Vagina (tissue), 2 donors: ENCODE measurements around the gene PIAS1. TPM values are rescaled to one million over a fixed set of nuclear protein-coding genes. Genes with fewer than 3 reads are reported as not detected.

Experiments
- DNase-seq, 2 donors: peaks; one replicate each; pipeline ENCODE4 v3.0.0-alpha.2; 2017; ENCODE audit errors: extremely low spot score in 2 of 2
- H3K27ac ChIP-seq: fragments of 200-600 bp; sonication (generic); one replicate; pipeline ENCODE4 v1.5.1; 2019
- H3K27me3 ChIP-seq: fragments of 200-600 bp; sonication (generic); one replicate; pipeline ENCODE4 v1.5.1; 2019
- H3K36me3 ChIP-seq, 2 donors: fragments of 200-600 bp; sonication (generic); one replicate each; pipeline ENCODE4 v1.5.1; 2017 to 2019
- H3K4me1 ChIP-seq: fragments of 200-600 bp; sonication (generic); one replicate; pipeline ENCODE4 v1.5.1; 2019
- H3K4me3 ChIP-seq, 2 donors: fragments of 200-600 bp; sonication (generic); 1 replicate in 1 of 2; 2 replicates in 1 of 2; pipeline ENCODE4 v1.5.1; 2016 to 2019
- H3K9me3 ChIP-seq: fragments of 200-600 bp; sonication (generic); one replicate; pipeline ENCODE4 v1.5.1; 2019
- CTCF ChIP-seq, 3 experiments: fragments of 450-650 bp in 2 of 3; fragments of 200-600 bp in 1 of 3; sonication (generic) in 1 of 3; IDR thresholded peaks; one replicate each; pipeline ENCODE4 v1.5.1; 2017 to 2019; ENCODE audit warnings: antibody characterized with exemption in 3 of 3, mild to moderate bottlenecking in 2 of 3, moderate library complexity in 2 of 3
- POLR2A ChIP-seq, 2 donors: fragments of 450-650 bp; IDR thresholded peaks; one replicate each; pipeline ENCODE4 v1.6.1; 2017; ENCODE audit warnings: antibody characterized with exemption in 2 of 2, mild to moderate bottlenecking in 2 of 2, moderate library complexity in 2 of 2
- POLR2AphosphoS5 ChIP-seq, 2 donors: sonication (generic); formaldehyde crosslinking; IDR thresholded peaks; one replicate each; pipeline ENCODE4 v1.9.0; 2017; ENCODE audit warnings: antibody characterized with exemption in 2 of 2, mild to moderate bottlenecking in 2 of 2, low read depth in 1 of 2; ENCODE audit not compliant: insufficient read depth in 1 of 2
- intact Hi-C: fragments of 100-400 bp; cut with DNase I; formaldehyde crosslinking; loops from one replicate; pipeline ENCODE4 v1.15.1; 2023
- total RNA-seq: library from RNA; depleted of rRNA; stranded (reverse); fragments of >200 nt; gene quantifications from one replicate; pipeline ENCODE4 v1.2.3, GENCODE V29; 2016

Gene PIAS1
- total RNA-seq, 1 donor from 2014 or later: 88.1 TPM

- Histone ChIP-seq H3K9me3 (no peaks in the 10 kb centered on the region), H3K27ac (no peak overlapping the region), H3K27me3 (no peaks in the 10 kb centered on the region), H3K4me3 (no peak overlapping the region), H3K4me1 (peaks cover 31% of the 10 kb centered on the region), H3K36me3 (no peaks in the 10 kb centered on the region)
- intact Hi-C loops: no loop called here
- DNase-seq: no peak
- TF ChIP-seq POLR2A (IDR thresholded peaks at IDR 0.05) (no peak), CTCF (IDR thresholded peaks at IDR 0.05) (no peak), POLR2AphosphoS5 (IDR thresholded peaks at IDR 0.05; ENCODE audit: insufficient read depth in 1 of 2, low read depth in 1 of 2) (no peak)
Observed at GRCh38 chr15:68124700-68125099, 70.6 kb downstream of the PIAS1 start.

GRCh38 chr15:68126396-68126795 lies 72.3 kb downstream of the PIAS1 start:
- intact Hi-C loops: no loop called here
- Histone ChIP-seq H3K4me1 (peaks cover 34% of the 10 kb centered on the region), H3K9me3 (no peaks in the 10 kb centered on the region), H3K4me3 (no peak overlapping the region), H3K27me3 (no peaks in the 10 kb centered on the region), H3K36me3 (no peaks in the 10 kb centered on the region), H3K27ac (no peak overlapping the region)
- no peak for TF ChIP-seq POLR2AphosphoS5 (IDR thresholded peaks at IDR 0.05; ENCODE audit: insufficient read depth in 1 of 2, low read depth in 1 of 2)
- TF ChIP-seq POLR2A (IDR thresholded peaks at IDR 0.05): no peak
- TF ChIP-seq CTCF (IDR thresholded peaks at IDR 0.05): no peak
- no peak for DNase-seq

GRCh38 chr15:68129072-68129471 lies 75.0 kb downstream of the PIAS1 start:
- H3K4me3 ChIP-seq: no peak overlapping the region
- H3K27ac ChIP-seq: no peak overlapping the region
- intact Hi-C loops: no loop called here
- TF ChIP-seq POLR2AphosphoS5 (IDR thresholded peaks at IDR 0.05; ENCODE audit: insufficient read depth in 1 of 2, low read depth in 1 of 2) (no peak), POLR2A (IDR thresholded peaks at IDR 0.05) (no peak), CTCF (IDR thresholded peaks at IDR 0.05) (no peak)
- no peaks in the 10 kb centered on the region for H3K9me3 ChIP-seq
- H3K27me3 ChIP-seq: no peaks in the 10 kb centered on the region
- DNase-seq: no peak
- H3K4me1 ChIP-seq: peaks cover 40% of the 10 kb centered on the region
- H3K36me3 ChIP-seq: no peaks in the 10 kb centered on the region

GRCh38 chr15:68130851-68131250 lies 76.7 kb downstream of the PIAS1 start:
- no peak overlapping the region for H3K4me3 ChIP-seq
- no peak overlapping the region for H3K27ac ChIP-seq
- H3K36me3 ChIP-seq: no peaks in the 10 kb centered on the region
- intact Hi-C loops: no loop called here
- H3K9me3 ChIP-seq: no peaks in the 10 kb centered on the region
- TF ChIP-seq POLR2A (IDR thresholded peaks at IDR 0.05) (no peak), POLR2AphosphoS5 (IDR thresholded peaks at IDR 0.05; ENCODE audit: insufficient read depth in 1 of 2, low read depth in 1 of 2) (no peak), CTCF (IDR thresholded peaks at IDR 0.05) (no peak)
- H3K27me3 ChIP-seq: no peaks in the 10 kb centered on the region
- DNase-seq: no peak
- H3K4me1 ChIP-seq: peaks cover 35% of the 10 kb centered on the region

GRCh38 chr15:68137096-68137495 lies 83.0 kb downstream of the PIAS1 start:
- TF ChIP-seq POLR2A (IDR thresholded peaks at IDR 0.05): no peak
- TF ChIP-seq POLR2AphosphoS5 (IDR thresholded peaks at IDR 0.05; ENCODE audit: insufficient read depth in 1 of 2, low read depth in 1 of 2): no peak
- no peak for TF ChIP-seq CTCF (IDR thresholded peaks at IDR 0.05)
- no peak overlapping the region for H3K4me3 ChIP-seq
- H3K27me3 ChIP-seq: no peaks in the 10 kb centered on the region
- no peaks in the 10 kb centered on the region for H3K36me3 ChIP-seq
- no peak for DNase-seq
- intact Hi-C loops: no loop called here
- H3K9me3 ChIP-seq: no peaks in the 10 kb centered on the region
- H3K27ac ChIP-seq: no peak overlapping the region
- H3K4me1 ChIP-seq: peaks cover 32% of the 10 kb centered on the region
